Esophagus mucosa (tissue), 1 donor: Measurements from ENCODE around the gene TMEM207. TPM values are rescaled to one million over a fixed set of nuclear protein-coding genes. Genes with fewer than 3 reads are reported as not detected.

Experiments
- ATAC-seq: fragments of 200-7000 bp; cut with Tn5 transposase; one replicate; pipeline ENCODE4 v1.9.1; 2020
- total RNA-seq: library from RNA; stranded (reverse); gene quantifications from one replicate; pipeline ENCODE4 v1.2.4, GENCODE V29; 2023
- donor health status: DM: yes; HTN: yes; CAD: no.

The TMEM207 gene
- total RNA-seq, 1 donor from 2014 or later: not detected

GRCh38 chr3:190384309-190384756 is 65.4 kb downstream of the TMEM207 start:
- ATAC-seq: peak; percentile 87

- ATAC-seq: peak; percentile 73
Observed at GRCh38 chr3:190382082-190382481, 67.6 kb downstream of the TMEM207 start.

GRCh38 chr3:190381441-190381840 is 68.3 kb downstream of the TMEM207 start:
- no peak for ATAC-seq

GRCh38 chr3:190380184-190380583 is 69.5 kb downstream of the TMEM207 start:
- ATAC-seq: no peak

Other genes starting within 250 kb of the TMEM207 start
- 40.3 TPM for gene CLDN1, start 127.5 kb downstream of the TMEM207 start, total RNA-seq
- gene CLDN16, start 61.7 kb downstream of the TMEM207 start, total RNA-seq: 0.76 TPM
- 40.5 TPM for gene IL1RAP, start 64.2 kb upstream of the TMEM207 start, total RNA-seq